GM19468 (cell line): Measurements from ENCODE around the gene TNS1.

Experiments
- ATAC-seq: cut with Tn5 transposase; IDR thresholded peaks from one replicate; pipeline ENCODE4 v1.9.1; 2021; ENCODE audit warnings: mild to moderate bottlenecking, moderate library complexity, moderate number of reproducible peaks; ENCODE audit not compliant: unreplicated experiment; ENCODE audit errors: extremely low read depth

TNS1 gene

DNA sequence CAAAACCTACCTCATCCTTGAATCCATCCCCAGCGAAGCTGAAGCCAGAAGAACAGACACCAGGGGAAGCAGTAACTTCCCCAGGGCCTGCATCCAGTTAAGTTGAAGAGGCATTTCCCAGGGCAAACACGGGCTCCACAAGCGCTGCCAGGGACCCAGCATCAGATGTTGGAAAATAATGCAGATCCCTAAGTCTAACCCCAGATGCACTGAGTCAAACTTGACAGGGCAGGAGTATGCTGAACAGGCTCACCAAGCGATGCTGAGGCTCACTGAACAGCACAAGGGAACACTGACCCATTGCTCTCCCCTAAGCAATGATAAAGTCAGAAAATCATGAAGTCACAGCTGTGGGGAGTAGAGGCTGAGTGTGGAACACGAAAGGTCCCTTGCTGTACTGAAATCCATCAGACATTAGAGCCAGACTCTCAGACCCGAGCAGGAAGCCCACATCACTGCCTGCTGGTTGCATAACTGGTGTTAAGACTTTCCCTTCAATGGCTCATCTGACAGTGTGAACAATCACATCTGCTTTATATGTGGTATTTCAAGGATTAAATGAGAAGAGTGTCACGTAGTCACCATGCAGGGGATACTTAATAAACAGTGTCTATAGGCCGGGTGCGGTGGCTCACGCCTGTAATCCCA is 36.2 kb downstream of the TNS1 start:
- ATAC-seq = no peak

DNA sequence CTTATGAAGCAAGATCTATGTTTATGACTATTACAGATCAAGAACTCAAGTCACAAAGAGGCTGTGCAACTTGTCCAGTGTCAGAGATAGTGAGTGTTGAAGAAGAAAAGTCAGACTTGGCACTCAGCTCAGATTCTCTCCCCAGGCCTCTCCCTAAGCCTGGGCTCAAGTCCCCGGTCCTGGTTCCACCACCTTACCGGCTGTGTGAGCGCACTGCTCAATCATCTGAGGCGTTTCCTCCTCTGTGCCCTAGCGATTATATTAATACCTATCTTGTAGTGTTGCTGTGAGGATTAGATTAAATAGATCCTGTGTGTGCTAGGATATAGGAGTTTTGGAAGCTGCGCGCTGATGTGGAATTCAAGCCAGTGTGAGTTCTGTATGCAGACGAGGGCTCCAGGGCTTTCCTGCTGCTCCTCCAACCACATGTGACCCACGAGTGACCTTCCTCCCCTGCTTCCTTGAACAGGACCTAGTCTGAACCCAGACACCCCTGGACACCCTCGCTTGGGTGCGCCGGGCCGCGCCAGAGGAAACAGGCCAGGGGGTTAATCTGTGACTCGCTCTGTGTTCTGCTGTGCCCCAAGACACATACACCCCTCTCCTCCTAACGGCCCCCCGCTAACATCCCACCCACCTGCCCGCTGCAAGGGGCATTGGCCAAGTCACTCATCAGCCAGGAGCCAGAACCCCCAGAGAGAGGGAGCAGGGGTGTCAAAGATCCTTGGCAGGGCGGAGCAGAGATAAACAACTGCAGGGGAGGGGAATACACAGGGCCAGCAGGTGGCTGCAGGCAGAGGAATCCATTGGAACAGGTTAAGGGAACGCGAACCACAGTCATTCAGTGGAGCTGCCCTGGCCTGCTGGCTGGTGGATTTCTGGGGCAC is 38.3 kb downstream of the TNS1 start:
- no peak for ATAC-seq

DNA sequence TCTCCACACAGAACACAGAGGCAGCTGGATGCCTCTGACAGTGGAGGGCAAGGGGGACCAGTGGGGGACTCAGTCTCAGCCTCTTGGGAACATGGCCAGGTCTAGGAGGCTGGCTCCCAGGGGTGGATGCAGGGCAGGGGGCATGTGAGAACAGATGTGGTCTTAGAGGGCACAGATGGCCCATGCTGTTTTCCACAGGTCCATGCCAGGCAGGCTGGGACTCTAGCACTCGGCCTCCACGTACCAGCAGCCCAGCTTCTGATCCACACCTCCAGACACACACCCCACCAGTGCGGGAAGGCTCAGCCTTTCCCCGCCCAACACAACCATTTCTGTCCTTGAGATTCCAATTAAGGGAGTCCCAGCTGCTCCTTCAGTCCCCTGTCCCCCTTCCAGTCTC is 42.4 kb downstream of the TNS1 start:
- no peak for ATAC-seq

DNA sequence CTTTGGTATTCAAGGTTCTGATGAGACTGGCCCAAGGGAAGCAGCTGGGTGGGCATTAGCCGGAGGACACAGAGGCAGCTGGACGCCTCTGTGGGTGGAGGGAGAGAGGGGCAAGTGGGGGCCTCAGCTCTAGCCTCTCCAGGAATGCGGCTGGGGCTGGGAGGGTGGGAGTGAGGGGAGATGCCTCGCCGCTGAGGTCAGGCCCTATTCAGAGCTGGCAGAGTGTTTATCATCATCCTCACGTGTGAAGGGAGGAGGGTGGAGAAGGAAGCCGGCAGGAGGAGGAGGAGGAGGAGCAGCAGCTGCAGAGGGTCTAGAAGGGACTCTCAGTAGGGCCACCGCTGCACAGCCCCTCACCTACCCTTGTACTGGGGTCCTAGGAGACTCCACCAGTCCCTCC is 43.1 kb downstream of the TNS1 start:
- ATAC-seq = no peak

DNA sequence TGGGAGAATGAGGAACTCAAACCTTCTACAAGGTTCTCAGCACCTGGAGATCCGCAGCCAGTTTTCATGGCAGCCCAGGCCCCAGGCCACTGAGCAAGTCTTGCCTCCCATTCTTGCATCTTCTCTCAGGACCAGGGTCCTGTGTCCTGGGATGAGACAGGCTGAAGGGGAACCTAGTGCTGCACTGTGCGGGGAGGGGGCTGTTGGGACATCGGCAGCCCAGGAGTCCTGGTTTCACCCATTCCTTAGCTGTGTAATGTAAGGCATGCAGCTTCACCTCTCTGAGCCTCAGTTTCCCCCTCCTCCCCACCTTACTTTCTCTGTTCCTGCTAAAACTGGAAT is 43.9 kb downstream of the TNS1 start:
- no peak for ATAC-seq

DNA sequence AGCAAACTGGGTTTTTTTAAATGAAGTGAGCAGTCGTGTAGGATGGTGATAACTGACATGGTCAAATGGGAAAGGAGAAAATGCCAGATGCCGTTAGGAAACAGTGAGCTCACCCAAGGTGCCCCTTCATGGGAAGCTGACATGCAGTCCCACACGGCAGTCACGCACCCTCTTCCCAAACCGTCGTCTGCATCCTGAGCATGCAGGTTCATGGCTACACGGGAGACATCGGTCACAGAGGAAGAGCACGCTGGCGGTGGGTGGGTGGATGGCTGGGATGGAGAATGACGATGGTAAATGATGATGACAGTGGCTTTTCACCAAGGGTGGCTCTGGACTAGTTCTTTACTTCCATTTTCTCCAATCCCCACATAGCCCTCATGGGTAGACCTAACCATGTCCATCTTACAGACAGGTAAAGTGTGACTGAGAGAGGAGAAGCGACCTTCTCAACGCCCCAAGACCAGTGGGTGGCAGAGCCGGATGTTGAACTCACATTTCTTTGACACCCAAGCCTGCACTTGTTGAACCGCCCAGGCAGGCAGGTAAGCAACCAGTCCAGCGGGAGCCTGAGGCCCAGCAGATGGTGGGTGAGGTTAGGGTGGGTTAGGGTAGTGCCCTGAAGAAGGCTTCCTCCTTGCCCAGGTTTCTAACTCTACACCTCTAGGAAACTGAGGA is 44.5 kb downstream of the TNS1 start:
- ATAC-seq = no peak

DNA sequence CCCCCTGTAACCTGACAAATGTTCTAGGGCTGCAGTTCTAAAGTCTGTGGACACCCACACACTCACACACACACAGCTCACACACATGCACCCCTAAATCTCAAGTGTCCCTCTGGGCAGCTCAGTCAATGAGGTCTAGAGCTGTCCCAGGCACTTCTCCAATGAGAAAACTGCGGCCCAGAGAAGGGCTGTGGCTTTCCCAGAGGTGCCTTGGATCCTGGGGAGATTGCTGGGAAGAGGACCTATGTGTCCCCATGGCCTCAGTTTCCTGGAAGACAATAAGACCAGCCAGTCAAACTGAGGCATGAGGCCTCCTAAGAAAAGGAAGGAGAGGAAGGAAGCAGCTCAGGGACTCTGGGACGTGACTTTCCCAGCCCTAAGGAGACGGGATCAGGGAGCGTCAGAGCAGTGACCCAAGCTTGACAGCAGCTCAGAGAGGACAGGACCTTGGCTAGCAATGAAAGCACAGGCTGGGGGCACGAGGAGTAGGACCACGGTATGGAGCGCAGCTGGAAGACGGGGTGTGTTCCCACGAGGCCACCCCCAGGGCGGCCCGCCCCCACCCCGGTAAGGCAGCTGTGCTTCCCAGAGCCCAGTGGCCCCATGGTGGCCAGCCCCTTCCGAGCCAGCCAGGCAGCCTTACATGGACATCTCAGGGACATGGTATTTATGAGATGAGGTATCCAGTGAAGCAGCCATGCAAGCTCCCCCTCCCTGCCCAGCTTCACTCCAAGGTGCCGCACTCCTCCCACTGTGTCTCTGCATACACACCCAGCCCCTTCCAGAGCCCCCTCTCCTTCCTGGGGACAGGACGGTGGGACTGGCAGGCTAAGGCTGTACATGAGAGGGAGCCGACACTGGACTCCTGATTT is 46.0 kb downstream of the TNS1 start:
- ATAC-seq = no peak

DNA sequence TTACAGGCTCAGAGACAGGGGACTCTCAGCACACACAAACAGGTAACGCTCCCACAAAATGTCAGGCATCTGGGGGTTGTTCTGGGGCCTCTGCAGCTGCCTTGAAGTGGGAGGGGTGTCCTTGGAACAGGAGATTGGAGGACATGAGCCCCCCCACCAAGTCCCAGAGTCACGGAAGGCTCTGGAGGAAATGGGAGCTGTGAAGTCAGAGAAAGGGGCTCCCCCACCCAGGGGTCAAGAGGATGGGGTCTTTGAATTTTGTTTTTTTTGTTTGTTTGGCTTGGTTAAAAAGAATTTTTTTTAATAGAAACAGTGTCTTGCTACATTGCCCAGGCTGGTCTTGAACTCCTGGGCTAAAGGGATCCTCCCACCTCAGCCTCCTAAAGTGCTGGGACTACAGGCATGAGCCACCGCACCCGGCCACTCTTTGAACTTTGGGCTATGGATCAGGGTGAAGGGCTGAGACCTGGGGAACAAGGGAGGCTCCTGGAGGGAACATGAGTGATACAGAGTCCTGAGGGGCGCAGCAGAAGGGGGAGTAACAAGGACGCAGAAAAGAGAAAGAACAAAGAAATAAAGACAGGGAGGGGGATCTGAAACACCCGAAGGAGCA is 46.8 kb downstream of the TNS1 start:
- no peak for ATAC-seq

DNA sequence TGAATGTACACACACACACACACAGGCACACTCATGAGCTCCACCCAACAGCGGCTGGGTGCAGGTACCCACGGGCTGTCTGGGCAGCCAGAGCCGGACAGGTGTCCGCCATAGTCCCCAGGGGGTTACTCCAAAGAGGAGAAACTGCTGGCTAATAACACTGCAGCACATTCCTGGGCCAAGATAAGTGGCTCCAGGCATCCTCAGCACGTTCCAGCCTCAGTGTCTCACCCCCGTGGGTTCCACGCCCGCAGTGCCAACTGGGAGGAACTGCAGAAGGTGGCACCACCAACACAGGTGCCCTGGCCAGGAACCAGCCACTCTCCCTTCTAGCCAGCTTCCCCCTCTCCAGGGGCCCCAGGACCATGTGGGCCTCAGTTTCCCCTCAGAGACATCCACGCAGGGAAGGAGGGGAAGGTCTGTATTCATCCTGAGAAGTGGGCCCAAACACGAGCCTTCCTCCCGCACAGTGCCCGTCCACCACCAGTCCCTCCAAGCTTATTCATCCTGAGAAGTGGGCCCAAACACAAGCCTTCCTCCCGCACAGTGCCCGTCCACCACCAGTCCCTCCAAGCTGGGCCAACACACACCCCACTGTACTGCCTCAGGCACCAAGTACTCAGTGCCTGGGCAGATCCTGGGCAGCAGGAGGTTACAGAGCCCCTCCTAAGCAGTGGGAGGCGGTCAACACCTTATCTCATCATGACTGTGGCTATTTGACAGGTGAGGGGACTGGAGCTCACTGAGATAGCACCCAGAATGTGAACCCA is 47.6 kb downstream of the TNS1 start:
- no peak for ATAC-seq

DNA sequence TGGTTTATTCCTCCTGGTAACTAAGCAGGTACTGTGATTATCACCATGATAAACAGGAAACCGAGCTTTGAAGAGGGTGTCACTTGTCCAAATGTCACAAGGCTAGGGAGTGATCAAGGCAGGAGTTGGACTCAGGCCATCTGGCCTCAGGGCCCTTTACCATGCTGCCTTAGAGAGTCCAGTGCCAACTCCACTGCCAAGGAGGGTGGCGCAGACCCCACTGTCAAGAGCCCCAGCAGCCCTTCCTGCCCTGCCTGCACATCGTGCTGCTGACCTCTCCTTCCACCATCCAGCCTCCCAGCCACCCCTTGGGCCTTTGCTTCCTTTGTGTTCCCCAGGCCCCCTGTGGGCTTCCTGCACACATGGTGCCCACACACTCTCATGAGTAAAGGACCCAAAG is 48.3 kb downstream of the TNS1 start:
- no peak for ATAC-seq

DNA sequence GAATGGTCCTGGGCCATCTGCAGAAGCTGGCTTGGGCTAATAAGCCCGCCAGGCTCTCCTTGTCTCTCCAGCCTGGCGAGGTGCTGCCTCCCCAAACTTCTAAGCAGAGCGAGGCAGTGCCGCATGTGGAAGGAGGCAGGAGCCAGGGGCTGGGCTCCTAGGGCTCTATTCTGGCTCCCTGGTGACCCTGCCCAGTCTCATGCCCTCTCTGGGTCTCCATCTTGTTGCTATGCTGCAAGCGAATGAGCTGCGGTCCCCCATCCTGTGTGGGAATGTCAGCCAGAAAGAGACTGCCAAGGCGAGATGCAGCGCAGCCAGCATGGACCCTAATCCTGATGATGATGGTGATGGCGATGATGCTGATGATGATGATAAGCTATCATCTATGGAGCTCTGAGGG is 48.7 kb downstream of the TNS1 start:
- ATAC-seq = no peak

DNA sequence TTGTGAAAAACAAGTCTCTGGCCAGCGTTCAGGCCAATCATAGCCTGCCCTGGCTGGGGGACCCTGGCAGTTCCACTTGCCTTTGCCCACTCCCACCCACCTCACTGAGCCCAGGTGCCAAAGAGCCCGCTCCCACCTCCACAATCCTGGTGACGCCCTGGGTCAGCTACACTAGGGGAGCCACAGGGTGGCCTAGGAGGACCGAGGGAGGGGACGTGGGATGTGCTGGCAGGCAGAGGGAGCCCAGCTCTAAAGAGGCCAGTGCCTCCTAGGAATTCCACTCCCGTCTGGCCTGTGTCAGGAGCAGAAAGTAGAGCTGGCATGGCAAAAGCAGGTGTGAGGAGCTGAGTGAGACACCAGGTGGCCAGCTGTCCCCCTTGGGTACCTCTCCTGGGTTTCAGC is 49.3 kb downstream of the TNS1 start:
- no peak for ATAC-seq

DNA sequence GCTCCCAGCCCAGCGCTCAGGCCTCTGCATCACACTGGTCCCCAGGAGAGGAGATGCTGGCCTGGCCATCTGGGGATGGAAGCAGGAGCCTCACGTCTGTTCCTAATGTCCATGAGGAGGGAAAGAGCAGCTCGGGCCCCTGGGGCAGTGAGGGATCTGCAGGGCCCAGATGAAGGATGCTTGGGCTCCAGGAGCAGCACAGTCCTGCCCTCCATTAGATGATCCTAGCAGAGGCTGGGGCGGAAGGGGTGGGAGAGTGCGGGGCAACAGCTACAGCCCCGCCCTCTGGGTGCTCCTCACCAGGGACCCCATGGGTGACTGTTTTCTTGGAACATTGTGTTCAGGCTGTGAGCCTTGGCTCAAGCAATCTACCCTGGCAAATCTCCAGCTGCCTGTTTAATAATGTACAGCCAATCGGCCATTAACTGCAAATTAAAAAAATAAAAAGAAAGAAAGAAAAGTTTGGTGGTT is 49.7 kb downstream of the TNS1 start:
- no peak for ATAC-seq

DNA sequence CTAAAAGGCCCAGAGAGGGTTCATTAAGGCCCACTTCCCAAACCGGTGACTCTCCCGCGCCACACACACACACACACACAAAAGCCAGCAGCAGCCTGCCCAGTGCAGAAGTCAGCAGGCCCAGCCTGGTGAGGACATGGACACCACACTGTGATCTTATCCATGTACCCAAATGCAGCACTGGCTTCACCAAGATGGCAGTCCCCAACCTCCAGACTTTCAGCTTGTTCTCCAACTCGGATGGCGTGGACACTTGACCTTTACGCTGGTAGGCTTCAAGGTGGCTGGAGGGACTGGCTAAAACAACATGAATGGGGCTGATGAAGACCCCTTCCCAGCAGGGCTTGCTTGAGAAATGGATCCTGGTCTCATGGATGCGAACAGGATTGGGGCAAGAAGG is 50.4 kb downstream of the TNS1 start:
- no peak for ATAC-seq

DNA sequence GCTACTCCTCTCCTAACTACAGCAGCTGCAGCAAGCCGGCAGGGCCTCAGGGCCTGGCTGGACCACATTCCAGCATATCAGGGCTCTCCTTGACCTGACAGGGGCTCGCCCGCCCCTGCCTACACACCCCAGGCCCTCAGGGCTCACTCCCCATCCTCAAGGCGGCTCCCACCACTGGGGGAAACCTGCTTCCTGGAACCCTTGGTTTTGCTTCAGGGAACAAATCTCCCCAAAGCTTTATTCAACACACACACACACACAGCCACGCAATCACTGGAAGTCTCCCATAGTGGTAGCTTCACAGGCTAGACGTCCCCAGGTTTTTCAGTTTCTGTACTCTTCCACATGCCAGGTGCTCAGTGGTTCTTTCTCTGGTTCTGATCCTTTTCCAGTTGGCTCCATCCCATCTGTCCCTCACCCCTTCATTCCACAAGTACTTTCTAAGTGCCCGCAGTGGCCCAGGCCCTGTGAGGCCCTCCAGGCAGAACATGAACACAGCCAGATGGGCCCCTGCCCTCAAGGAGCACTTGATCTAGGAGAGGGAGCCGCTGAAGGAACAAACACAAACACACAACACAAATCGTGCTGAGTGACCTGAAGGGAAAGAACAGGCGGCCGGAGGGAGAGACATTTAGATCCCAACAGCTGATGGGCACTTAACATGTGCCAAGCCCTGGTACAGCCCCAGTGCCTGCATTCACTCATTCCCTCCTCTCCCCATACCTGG is 51.1 kb downstream of the TNS1 start:
- ATAC-seq = no peak

DNA sequence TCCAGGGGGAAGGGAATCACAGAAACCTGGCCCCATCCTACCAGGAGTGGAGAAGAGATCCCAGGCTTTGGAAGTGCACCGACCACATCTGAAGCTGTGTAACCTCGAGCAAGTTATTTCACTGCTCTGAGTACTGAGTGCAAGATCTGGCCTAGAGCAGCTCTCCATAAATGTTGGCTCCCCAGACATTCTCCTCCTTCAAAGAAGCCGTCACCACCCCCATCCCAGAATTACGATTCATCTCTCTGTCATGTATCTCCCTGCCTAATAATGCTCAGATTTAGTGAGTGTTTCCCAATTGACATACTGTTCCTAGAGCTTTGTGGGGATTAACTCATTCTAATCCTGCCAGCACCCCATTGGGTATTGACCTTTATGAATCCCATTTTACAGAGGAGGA is 51.7 kb downstream of the TNS1 start:
- no peak for ATAC-seq

DNA sequence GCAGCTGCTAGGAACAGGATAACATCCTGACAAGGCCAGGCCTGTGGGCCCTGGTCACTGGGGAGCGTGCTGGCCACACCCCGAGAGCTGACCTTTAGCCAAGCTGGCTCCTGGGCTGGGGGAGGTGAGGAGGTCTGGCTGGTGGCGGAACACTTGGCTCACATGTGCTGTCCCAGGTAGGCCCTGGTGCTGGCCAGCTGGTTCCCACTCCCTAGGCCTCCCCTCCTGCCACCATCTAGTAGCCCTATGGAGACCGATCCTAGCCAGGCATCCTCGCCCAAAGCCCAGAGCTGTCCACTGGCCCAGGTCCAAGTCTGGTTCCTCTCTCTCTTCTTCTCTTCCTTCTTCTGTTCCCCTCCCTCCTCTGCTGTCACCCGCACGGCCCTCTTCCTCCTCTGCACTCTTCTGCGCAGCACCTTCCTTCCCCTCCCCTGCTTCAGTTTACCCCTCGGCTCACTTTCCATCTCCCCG is 52.4 kb downstream of the TNS1 start:
- no peak for ATAC-seq

DNA sequence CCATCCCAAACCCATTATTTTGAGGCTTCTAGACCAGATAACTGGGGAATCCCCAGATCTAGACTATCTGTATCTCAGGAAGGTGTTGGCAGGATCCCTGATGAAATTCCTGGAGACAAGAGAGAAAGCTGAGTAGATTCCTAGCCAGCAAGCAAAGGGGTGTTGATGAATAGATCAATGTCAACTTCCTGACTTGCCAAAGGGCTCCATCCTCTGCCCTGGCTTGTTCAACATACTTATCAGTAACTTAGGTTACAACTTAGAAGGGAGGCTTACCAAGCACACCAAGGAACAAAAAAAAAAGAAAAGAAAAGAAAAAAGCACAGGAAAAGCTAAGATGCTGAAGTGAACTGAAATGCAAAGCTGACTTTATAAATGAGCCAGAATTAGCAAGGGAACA is 53.3 kb downstream of the TNS1 start:
- ATAC-seq = no peak
